UCSD-AML1 (cell line): ENCODE results near the gene RSRC1.
"Not testable (repeated sequence)": the region's sequence is repeated elsewhere in the genome, so short reads cannot be mapped to it uniquely, and the experiment has no call there.

Experiments
- DNase-seq: peaks from one replicate; lab custom pipeline; 2025; ENCODE audit not compliant: unreplicated experiment; lab: John Stamatoyannopoulos, UW

Gene RSRC1

GRCh38 chr3:158384019-158384418 is 274.1 kb downstream of the RSRC1 start:
- DNase-seq: no peak

DNA sequence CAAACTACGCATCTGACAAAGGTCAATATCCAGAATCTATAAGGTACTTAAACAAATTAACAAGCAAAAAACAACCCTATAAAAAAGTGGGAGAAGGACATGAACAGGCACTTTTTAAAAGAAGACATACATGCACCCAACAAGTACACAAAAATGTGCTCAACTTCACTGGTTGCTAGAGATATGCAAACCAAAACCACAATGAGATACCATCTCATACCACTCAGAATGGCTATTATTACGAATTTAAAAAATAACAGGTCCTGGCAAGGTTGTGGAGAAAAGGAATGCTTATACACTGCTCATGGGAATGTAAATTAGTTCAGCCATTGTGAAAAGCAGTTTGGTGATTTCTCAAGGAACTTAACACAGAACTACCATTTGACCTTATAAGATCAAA is 285.5 kb downstream of the RSRC1 start:
- DNase-seq: no peak

DNA sequence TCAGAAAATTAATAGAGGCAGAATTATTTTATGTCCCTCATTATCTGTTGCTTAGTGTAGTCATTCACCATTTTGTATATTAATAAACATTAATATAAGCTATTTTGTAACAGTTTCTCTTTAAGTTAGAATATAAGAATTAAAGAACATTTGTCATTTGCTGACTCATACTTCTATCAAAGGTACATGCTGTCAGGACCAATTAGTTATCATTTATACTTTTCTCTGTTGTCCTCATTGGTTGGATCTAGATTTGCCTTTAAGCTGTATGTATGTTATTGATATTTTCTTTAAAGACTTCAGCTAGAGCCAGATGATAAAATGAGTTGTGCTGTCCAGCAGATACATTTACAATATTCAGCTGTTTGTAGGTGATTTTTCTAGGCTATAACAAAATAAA is 292.7 kb downstream of the RSRC1 start:
- DNase-seq: no peak

DNA sequence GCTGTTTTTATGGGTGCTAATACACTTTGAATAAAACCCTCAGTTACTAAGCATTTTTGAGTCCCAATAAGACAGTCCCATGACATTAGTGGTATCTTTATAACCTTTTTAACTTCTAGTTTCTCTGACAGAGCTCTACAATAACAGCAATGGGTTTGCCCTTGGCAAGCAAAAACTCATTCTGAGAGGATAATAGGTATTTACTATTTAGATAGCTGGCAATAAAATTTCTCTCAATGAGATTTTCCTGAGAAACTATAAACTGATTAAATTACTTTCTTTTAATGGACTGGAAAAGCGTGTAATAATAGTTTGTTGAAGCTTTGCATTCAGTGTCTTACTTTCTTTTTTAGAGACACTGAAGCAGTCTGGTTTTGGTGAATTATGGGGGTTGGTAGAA is 293.1 kb downstream of the RSRC1 start:
- DNase-seq: no peak

GRCh38 chr3:158404131-158404718 is 294.3 kb downstream of the RSRC1 start:
- DNase-seq: no peak

DNA sequence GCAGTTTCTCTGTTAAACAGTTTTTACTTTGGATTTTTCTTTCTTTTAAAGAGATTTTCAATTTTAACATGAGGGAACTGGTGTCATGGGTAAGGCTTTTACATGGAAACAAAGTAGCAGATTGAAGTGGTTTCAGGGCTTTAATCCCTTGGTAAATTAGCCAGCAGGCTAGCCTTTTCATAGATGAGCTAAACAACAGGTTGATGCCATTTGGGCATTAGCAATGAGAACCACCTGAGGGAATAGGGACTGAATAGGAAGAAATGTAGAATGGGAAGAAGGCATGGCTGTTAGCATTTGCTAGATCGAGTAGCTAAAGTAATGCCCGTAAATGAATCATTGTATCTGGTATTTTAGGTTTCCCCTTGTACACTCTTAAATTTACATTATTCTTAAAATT is 295.6 kb downstream of the RSRC1 start:
- no peak for DNase-seq

- no peak for DNase-seq
Measured at GRCh38 chr3:158407844-158408517, 298.1 kb downstream of the RSRC1 start.

DNA sequence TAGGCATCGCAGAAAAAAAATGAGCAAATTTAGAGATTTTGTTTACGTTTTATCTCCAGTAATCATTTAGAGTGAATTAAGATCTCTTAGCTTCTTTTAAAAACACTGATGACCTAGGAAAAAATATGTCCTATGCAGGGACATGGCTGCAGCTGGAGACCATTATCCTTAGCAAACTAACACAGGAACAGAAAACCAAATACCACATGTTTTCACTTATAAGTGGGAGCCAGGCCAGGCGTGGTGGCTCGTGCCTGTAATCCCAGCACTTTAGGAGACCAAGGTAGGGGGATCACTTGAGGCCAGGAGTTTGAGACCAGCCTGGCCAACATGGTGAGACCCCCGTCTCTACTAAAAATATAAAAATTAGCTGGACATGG is 298.6 kb downstream of the RSRC1 start:
- DNase-seq: not testable (repeated sequence)

DNA sequence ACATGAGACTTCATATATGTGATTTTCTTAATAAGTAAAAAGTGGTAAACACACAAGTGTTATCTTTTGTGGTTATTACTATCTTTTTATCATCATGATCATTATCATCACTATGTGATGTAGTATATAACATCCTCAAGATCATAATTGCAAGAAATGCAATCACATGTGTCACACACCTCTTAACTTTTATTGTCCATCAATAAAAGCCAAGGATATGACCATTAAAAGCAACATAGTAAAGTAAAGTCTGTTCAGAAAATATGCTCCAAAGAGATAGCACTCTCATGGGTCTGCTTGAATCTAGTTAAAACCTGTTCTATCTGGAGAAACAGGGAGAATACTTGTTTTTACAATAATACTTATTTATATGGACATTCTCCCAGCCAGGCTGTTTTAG is 308.1 kb downstream of the RSRC1 start:
- DNase-seq: no peak

- DNase-seq: no peak
Measured at GRCh38 chr3:158419820-158420653, 310.1 kb downstream of the RSRC1 start.

DNA sequence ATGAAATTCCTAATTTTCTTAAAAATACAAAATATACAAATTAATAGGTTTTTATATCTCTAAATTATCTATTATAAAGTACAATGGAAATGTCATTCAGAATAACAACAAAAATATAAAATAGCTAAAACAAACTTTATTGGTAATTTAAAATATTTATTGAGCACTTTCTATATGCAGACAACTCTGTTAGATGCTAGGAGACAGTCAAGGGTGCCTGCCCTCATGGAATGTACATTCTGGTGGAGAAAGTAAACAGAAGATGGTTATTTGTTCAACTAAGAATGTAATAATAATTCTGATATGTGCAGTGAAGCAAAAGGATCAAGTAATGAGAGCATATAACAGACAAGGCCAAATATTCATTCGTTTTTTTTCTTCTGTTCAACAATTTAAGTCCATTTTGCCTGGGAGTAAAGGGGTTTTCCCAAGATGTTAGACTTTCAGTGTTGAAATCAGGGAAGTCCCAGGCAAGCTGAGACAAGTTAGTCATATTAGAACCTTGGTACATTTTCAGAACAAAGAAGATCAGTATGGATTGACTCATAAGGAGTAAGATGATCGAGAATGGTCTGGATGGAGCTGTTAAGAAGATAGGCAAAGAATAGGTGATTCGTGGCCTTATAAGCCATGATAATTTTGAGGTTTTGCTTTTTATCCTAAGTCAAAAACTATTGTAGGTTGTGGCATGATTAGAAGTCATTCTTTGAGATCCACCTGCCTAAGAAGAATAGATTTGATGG is 310.9 kb downstream of the RSRC1 start:
- DNase-seq: no peak

- no peak for DNase-seq
Measured at GRCh38 chr3:158430448-158430847, 320.6 kb downstream of the RSRC1 start.

GRCh38 chr3:158430968-158431367 is 321.1 kb downstream of the RSRC1 start:
- DNase-seq: no peak

- no peak for DNase-seq
Measured at GRCh38 chr3:158431829-158432228, 321.9 kb downstream of the RSRC1 start.

- DNase-seq: peak; percentile 11
Measured at GRCh38 chr3:158434412-158435038, 324.6 kb downstream of the RSRC1 start.

GRCh38 chr3:158443632-158444031 is 333.7 kb downstream of the RSRC1 start:
- no peak for DNase-seq

GRCh38 chr3:158447408-158447807 is 337.5 kb downstream of the RSRC1 start:
- DNase-seq: no peak

DNA sequence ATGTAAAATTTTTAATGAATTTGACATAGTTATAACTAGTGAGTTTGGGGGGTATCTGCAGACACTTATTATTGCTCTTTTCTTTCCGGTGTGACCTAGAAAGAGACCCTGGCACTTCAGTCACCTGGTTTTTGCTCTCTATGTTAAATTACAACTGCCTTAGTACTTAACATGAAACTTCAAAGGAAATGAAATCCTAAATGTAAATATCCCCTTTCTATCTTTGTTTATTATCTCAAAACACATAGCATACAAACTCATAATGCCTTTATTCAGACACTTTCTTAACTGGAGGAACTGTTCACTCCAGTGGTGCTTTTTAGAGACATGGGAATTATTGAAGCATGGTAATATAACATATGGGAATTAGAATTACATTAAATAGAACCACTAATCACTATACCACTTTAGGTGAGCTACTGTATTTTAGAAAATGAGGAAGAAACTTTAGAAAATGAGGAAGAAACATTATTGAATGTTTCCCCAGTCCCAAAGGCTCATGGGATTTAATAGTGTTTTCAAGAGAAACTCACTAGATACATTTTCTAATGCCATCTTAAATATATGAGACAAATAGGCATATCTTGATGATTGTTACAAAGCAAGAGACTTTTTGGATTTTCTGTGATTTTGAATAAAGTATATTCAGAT is 341.6 kb downstream of the RSRC1 start:
- DNase-seq: no peak

DNA sequence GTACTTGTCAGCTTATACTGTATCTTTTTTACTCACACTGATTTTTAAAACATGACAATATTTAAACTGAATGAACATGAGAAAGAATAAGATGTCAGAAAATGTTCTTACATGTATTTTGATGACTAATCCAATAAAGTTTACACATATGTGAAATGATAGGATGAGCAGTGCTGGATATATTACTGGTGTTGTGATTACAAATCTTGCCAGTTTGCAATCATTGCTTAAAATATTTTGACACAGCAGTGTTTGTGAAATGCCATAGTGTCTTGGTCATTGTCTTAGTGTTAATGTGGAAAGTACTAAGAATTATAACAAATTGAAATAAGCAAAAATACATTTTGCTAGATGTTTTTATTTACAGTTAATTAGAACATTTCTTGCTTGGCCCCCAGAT is 342.4 kb downstream of the RSRC1 start:
- DNase-seq: no peak

DNA sequence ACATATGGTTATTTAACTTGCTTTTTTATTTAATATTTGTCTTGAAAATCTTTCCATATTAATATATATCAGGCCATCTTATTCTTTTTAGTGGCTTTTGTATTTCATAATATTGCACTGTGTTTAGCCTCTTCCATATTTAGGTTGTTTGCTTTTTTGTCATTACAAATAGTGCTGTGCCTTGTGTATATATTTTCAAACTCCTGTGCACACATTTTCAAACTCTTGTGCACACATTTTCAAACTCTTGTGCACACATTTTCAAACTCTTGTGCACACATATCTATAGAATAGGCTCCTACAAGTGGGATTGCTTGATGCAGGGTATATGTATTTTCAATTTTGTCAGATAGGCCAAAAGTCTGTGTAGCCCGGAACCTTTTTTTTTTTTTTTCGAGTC is 343.1 kb downstream of the RSRC1 start:
- no peak for DNase-seq

DNA sequence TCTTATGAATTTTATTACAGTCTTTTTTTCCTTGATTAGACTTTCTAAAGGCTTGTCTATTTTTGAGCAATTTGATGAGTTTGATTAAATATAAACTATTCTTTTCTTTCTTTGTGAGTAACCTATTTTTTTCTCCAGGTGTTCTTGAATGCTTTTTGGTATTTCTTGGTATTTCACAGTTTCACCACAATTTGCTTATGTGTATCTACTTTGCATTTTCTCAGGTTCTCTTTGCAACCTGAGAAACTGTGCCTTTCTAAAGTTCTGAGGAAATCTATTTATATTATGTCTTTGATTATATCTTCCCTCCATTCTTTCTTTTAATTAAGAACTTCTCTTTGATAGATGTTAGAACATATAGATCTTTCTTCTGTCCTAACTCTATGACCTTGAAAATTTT is 344.0 kb downstream of the RSRC1 start:
- DNase-seq: no peak
